Memory B cell (primary cell): ENCODE measurements around the gene HIF1AN.

ENCODE experiments used
- ATAC-seq: fragments of 150-1000 bp; cut with Tn5 transposase; 2 replicates; pipeline ENCODE4 v1.10.0; 2021; ENCODE audit warnings: low read depth, mild to moderate bottlenecking, moderate library complexity
- DNase-seq, 2 donors: peaks; one replicate each; pipeline ENCODE4 v3.0.0; 2022; ENCODE audit warnings: low spot score in 2 of 2
- H3K27ac Mint-ChIP-seq: one replicate; pipeline ENCODE4 v1.8.0; 2022; ENCODE audit warnings: mild to moderate bottlenecking, moderate library complexity, mixed read lengths
- H3K27me3 Mint-ChIP-seq: one replicate; pipeline ENCODE4 v1.8.0; 2022; ENCODE audit warnings: mixed read lengths
- H3K36me3 Mint-ChIP-seq: one replicate; pipeline ENCODE4 v1.8.0; 2022; ENCODE audit warnings: mild to moderate bottlenecking, mixed read lengths
- H3K4me1 Mint-ChIP-seq: one replicate; pipeline ENCODE4 v1.8.0; 2022; ENCODE audit warnings: mixed read lengths
- H3K4me3 Mint-ChIP-seq: one replicate; pipeline ENCODE4 v1.8.0; 2022; ENCODE audit warnings: mild to moderate bottlenecking, moderate library complexity, mixed read lengths
- H3K9me3 Mint-ChIP-seq: one replicate; pipeline ENCODE4 v1.8.0; 2022; ENCODE audit warnings: mixed read lengths

HIF1AN gene

DNA sequence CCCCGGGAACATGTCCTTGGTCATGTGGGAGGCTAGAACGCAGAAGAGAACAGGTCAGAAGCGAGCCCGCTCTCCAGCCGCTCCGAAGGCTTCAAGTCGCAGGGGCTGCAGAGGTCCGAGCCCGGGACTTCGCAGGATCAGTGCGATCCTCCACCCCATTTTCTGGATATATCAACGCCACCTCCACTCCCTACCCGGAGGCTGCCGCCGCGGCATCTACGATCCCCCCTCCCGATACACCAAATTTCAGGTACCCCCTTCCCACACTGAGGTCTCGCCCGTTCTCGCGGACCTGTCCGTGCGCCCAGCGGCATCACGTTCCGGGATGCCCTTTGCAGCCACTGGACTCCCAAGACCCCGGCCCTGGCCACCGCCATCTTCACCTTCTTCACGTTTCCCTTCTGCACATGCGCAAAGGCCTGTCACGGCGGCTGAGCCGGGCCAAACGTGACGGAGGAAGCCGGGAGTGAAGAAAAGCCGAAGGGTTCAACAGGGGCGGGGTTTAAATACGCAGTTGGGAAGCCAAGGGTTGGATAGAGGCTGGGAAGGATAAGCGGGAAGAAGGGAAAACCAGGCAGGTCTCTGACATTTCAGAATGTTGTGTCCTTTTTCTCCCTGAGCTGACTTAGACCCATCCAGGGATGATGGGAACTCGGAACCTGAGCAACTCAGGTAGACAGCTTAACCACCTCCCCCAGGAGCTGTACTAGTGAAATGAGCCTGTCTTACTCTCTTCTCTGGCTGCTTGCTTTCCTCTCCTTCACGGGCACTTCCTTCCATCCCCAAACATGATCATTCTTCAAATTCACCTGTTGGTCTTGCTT lies 6.1 kb upstream of the HIF1AN start, which contains the start of gene NDUFB8:
NDUFB8 (minus strand) TSS at position 397 of the 824 bp plus-strand sequence; CDS start at position 377, 20 bp downstream.
- H3K27ac Mint-ChIP-seq, result peak within 1 kb of the TSS; percentile 97
- H3K4me1 Mint-ChIP-seq, result peaks cover 21% of the 10 kb centered on the region
- no peaks in the 10 kb centered on the region for H3K27me3 Mint-ChIP-seq
- peaks cover 12% of the 10 kb centered on the region for H3K36me3 Mint-ChIP-seq
- DNase-seq, result peak; percentile 80 to 83
- H3K9me3 Mint-ChIP-seq, result no peaks in the 10 kb centered on the region
- peak; percentile 86 for ATAC-seq
- H3K4me3 Mint-ChIP-seq, result peak within 1 kb of the TSS; percentile 100

DNA sequence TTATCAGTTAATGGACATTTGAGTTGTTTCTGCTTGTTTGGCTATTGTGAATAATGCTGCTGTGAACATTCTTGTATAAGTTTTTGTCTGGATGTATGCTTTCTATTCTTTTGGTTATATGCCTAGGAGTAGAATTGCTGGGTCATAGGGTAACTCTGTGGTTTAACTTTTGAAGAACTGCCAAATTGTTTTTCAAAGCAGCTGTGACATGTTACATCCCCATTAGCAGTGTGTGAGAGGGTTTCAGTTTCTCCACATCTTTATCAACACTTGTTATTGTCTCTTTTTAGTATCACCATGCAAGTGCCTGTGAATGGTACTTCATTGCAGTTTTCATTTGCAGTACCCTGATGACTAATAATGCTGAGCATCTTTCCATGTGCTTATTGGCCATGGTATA lies 4.0 kb upstream of the HIF1AN start:
- H3K27me3 Mint-ChIP-seq, result no peaks in the 10 kb centered on the region
- ATAC-seq (no peak), DNase-seq (no peak)
- no peak overlapping the region for H3K4me3 Mint-ChIP-seq
- peaks cover 6% of the 10 kb centered on the region for H3K36me3 Mint-ChIP-seq
- H3K9me3 Mint-ChIP-seq, result no peaks in the 10 kb centered on the region
- H3K4me1 Mint-ChIP-seq, result peaks cover 19% of the 10 kb centered on the region
- H3K27ac Mint-ChIP-seq, result peak overlapping the region; percentile 35

DNA sequence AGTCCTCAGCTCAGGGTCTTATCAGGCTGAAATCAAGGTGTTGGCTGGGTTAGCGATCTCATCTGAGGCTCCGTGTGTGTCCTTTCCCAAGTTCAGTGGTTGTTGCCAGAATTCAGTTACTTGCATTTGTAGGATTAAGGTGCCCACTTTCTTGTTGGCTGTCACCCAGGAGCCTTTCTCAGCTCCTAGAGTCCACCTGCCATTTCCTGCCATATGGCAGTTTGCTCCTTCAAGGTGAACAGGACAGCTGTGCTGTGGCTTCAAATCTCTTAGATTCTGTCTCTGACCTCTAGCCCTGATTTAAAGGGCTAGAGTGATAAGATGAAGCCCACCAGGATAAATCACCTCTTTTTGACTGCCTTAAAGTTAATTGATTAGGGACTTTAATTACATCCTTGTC lies 1.0 kb upstream of the HIF1AN start:
- peaks cover 9% of the 10 kb centered on the region for H3K36me3 Mint-ChIP-seq
- peaks cover 19% of the 10 kb centered on the region for H3K4me1 Mint-ChIP-seq
- no peaks in the 10 kb centered on the region for H3K27me3 Mint-ChIP-seq
- no peak for DNase-seq
- no peak overlapping the region for H3K27ac Mint-ChIP-seq
- H3K4me3 Mint-ChIP-seq, result no peak overlapping the region
- H3K9me3 Mint-ChIP-seq, result no peaks in the 10 kb centered on the region
- ATAC-seq, result no peak

GRCh38 chr10:100535338-100535714 lies 417 bp upstream of the HIF1AN start:
- Mint-ChIP-seq H3K9me3 (no peaks in the 10 kb centered on the region), H3K27ac (no peak overlapping the region), H3K4me3 (no peak overlapping the region), H3K27me3 (no peaks in the 10 kb centered on the region), H3K4me1 (peaks cover 14% of the 10 kb centered on the region), H3K36me3 (peaks cover 9% of the 10 kb centered on the region)
- ATAC-seq (no peak), DNase-seq (no peak)

- no peak for ATAC-seq
- peak overlapping the region; percentile 20 for H3K27ac Mint-ChIP-seq
- peaks cover 11% of the 10 kb centered on the region for H3K4me1 Mint-ChIP-seq
- no peaks in the 10 kb centered on the region for H3K9me3 Mint-ChIP-seq
- H3K36me3 Mint-ChIP-seq, result peaks cover 17% of the 10 kb centered on the region
- H3K4me3 Mint-ChIP-seq, result peak overlapping the region; percentile 32
- H3K27me3 Mint-ChIP-seq, result no peaks in the 10 kb centered on the region
- DNase-seq, result no peak
These were observed 1.7 kb downstream of the HIF1AN start for GRCh38 chr10:100537475-100537874.

- no peak for DNase-seq
- Mint-ChIP-seq H3K4me3 (no peak overlapping the region), H3K27me3 (no peaks in the 10 kb centered on the region), H3K36me3 (peaks cover 51% of the 10 kb centered on the region), H3K27ac (no peak overlapping the region), H3K9me3 (no peaks in the 10 kb centered on the region), H3K4me1 (no peaks in the 10 kb centered on the region)
- no peak for ATAC-seq
These were observed 9.2 kb downstream of the HIF1AN start for GRCh38 chr10:100544950-100545349.

DNA sequence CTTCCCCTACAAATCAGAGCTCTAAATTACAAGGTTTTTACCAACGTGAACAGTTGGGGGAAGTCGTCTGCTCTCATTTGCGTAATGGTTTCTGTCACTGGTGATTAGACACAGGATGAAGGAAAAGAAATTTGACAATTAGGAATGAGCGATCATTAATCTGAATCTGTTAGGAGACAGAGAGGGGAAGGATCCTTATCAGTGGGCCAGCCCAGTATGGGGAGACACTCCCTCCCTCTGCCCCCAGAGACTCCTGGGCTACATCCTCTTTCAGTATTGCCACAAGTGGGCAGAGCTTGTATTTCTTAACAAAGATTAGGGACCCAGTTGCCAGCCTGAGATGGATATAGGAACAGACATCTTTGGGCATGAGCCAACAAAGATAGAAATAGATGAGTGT lies 15.5 kb downstream of the HIF1AN start:
- Mint-ChIP-seq H3K4me3 (no peak overlapping the region), H3K27me3 (no peaks in the 10 kb centered on the region), H3K27ac (no peak overlapping the region), H3K36me3 (peaks cover 30% of the 10 kb centered on the region), H3K4me1 (peaks cover 16% of the 10 kb centered on the region), H3K9me3 (no peaks in the 10 kb centered on the region)
- DNase-seq (no peak), ATAC-seq (peak; percentile 61)

DNA sequence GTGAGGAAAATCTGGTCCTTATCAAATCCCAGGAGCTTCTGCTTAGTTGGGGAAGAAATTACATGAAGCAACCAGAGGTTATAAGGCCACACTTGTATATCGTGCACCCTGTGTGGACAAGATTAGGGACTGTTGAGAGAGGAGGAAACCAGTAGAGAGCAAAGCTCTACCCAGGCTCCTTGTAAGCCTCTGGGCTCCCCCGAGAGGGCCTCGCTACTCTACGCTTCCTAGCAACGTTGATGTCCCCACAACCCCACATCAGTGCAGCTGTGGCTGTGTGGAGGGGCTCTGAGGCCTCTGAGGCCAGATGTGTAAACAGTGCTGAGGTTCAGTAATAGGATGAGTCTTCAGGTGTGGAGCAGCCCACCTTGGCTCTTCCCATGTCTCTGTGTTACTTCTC lies 16.0 kb downstream of the HIF1AN start:
- DNase-seq, result no peak
- Mint-ChIP-seq H3K27ac (no peak overlapping the region), H3K4me1 (peaks cover 16% of the 10 kb centered on the region), H3K9me3 (no peaks in the 10 kb centered on the region), H3K4me3 (no peak overlapping the region), H3K36me3 (peaks cover 30% of the 10 kb centered on the region), H3K27me3 (no peaks in the 10 kb centered on the region)
- no peak for ATAC-seq

- H3K36me3 Mint-ChIP-seq, result peaks cover 26% of the 10 kb centered on the region
- peak overlapping the region; percentile 41 for H3K27ac Mint-ChIP-seq
- no peaks in the 10 kb centered on the region for H3K9me3 Mint-ChIP-seq
- no peaks in the 10 kb centered on the region for H3K27me3 Mint-ChIP-seq
- DNase-seq, result no peak
- no peak overlapping the region for H3K4me3 Mint-ChIP-seq
- peaks cover 16% of the 10 kb centered on the region for H3K4me1 Mint-ChIP-seq
- peak; percentile 57 for ATAC-seq
These were observed 18.2 kb downstream of the HIF1AN start for GRCh38 chr10:100553929-100554328.

DNA sequence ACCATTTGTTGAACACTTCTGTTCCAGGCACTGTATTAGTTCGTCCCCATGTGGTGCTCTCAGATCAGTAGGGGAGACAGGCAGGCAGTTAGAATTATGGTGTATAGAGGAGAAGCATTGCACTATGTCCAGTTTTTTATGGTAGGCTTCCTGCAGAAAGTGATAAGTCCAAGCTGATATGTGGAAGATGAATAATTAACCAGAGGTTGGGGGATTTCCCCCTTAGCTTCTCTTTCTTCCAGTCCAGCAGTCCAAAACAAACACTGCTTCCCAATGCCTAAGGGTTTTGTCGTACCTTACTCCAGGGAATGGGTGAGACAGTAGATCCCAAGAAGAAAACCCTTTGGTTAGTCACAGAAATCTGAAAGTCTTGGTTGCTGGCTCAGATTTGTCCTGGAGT lies 19.2 kb downstream of the HIF1AN start:
- Mint-ChIP-seq H3K9me3 (no peaks in the 10 kb centered on the region), H3K4me3 (no peak overlapping the region), H3K36me3 (peaks cover 18% of the 10 kb centered on the region), H3K27me3 (no peaks in the 10 kb centered on the region), H3K4me1 (peaks cover 16% of the 10 kb centered on the region), H3K27ac (no peak overlapping the region)
- ATAC-seq, result no peak
- no peak for DNase-seq

- Mint-ChIP-seq H3K27me3 (peaks cover 22% of the 10 kb centered on the region), H3K27ac (peak overlapping the region; percentile 0), H3K4me3 (no peak overlapping the region), H3K4me1 (peaks cover 4% of the 10 kb centered on the region), H3K9me3 (no peaks in the 10 kb centered on the region), H3K36me3 (peaks cover 21% of the 10 kb centered on the region)
- no peak for DNase-seq
- no peak for ATAC-seq
These were observed 24.5 kb downstream of the HIF1AN start for GRCh38 chr10:100560248-100560647.

GRCh38 chr10:100561005-100561404 lies 25.3 kb downstream of the HIF1AN start:
- ATAC-seq (no peak), DNase-seq (no peak)
- no peaks in the 10 kb centered on the region for H3K9me3 Mint-ChIP-seq
- peaks cover 4% of the 10 kb centered on the region for H3K4me1 Mint-ChIP-seq
- H3K4me3 Mint-ChIP-seq, result no peak overlapping the region
- peaks cover 25% of the 10 kb centered on the region for H3K27me3 Mint-ChIP-seq
- H3K27ac Mint-ChIP-seq, result no peak overlapping the region
- peaks cover 17% of the 10 kb centered on the region for H3K36me3 Mint-ChIP-seq

GRCh38 chr10:100562008-100562672 lies 26.4 kb downstream of the HIF1AN start:
- Mint-ChIP-seq H3K4me1 (peaks cover 4% of the 10 kb centered on the region), H3K9me3 (no peaks in the 10 kb centered on the region), H3K4me3 (no peak overlapping the region), H3K36me3 (peaks cover 9% of the 10 kb centered on the region), H3K27ac (no peak overlapping the region), H3K27me3 (peaks cover 35% of the 10 kb centered on the region)
- DNase-seq, result peak; percentile 70 to 71
- peak; percentile 97 for ATAC-seq

DNA sequence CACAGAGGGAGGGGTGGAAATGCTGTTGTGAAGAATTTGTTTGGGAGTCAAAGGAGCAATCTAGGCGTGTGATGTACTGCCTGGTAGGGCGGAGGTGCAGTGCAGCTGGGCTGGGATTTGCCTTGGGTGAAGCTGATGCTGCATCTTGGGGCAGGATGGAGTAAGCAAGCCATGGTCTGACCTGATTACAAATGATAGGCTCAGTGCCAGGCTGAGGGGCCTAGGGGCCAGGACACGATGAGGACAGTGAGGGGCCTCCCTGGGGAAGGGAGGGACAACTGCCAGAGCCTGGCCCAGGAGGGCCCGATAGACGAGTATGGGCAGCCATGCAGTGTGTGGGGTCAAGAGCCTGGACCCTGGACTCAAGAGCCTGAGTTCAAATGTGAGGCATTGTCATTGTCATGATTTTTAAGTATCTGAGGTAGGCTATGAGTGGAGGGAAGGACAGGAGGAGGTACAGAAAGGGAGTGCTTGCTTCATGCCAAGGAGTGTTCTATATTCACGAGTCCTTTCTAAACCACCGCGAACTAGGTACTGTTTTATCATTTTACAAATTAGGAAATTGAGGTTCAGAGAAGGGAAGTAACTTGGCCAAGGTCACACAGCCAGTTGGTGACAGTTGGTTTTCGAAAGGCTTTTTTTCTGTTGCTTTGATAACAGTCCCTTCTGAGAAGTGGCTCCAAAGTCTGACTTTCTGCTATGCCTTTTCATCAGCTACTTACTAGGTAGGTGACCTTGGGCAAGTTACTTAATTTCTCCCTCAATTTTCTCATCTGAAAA lies 29.7 kb downstream of the HIF1AN start:
- H3K4me1 Mint-ChIP-seq, result peaks cover 4% of the 10 kb centered on the region
- no peaks in the 10 kb centered on the region for H3K9me3 Mint-ChIP-seq
- H3K36me3 Mint-ChIP-seq, result peaks cover 3% of the 10 kb centered on the region
- no peak overlapping the region for H3K27ac Mint-ChIP-seq
- no peak overlapping the region for H3K4me3 Mint-ChIP-seq
- ATAC-seq, result no peak
- no peak for DNase-seq
- peaks cover 40% of the 10 kb centered on the region for H3K27me3 Mint-ChIP-seq
